Thyroid gland (tissue), 4 donors: ENCODE results near the gene PAMR1. TPM values are rescaled to one million over a fixed set of nuclear protein-coding genes. Genes with fewer than 3 reads are reported as not detected.

Source experiments
- DNase-seq, 2 donors: peaks; one replicate each; pipeline ENCODE4 v3.0.0-alpha.2; 2019
- H3K27ac ChIP-seq, 3 donors: fragments of 200-600 bp; sonication (generic); 1 replicate in 2 of 3; 2 replicates in 1 of 3; pipeline ENCODE4 v1.5.1; 2016 to 2019; ENCODE audit warnings: mild to moderate bottlenecking in 1 of 3, moderate library complexity in 1 of 3
- H3K27me3 ChIP-seq: fragments of 200-600 bp; sonication (generic); one replicate; pipeline ENCODE4 v1.5.1; 2019
- H3K36me3 ChIP-seq, 2 donors: fragments of 200-600 bp; sonication (generic); one replicate each; pipeline ENCODE4 v1.5.1; 2016 to 2019
- H3K4me1 ChIP-seq, 2 donors: fragments of 200-600 bp; sonication (generic); one replicate each; pipeline ENCODE4 v1.5.1; 2017 to 2019
- H3K4me3 ChIP-seq, 3 donors: fragments of 200-600 bp; sonication (generic); replicated peaks in 1 of 3; 1 replicate in 2 of 3; 2 replicates in 1 of 3; pipeline ENCODE4 v1.5.1; 2016; ENCODE audit warnings: mild to moderate bottlenecking in 1 of 3
- H3K9me3 ChIP-seq: fragments of 200-600 bp; sonication (generic); one replicate; pipeline ENCODE4 v1.5.1; 2017
- CTCF ChIP-seq, 6 experiments: fragments of 200-600 bp in 3 of 6; fragments of 450-650 bp in 3 of 6; sonication (generic) in 3 of 6; IDR thresholded peaks; one replicate each; pipeline ENCODE4 v1.5.1; 2016 to 2019; ENCODE audit warnings: antibody characterized with exemption in 6 of 6, mild to moderate bottlenecking in 2 of 6, inconsistent platforms in 1 of 6, moderate library complexity in 1 of 6
- POLR2A ChIP-seq, 2 donors: fragments of 450-650 bp; IDR thresholded peaks; one replicate each; pipeline ENCODE4 v1.6.1; 2017; ENCODE audit warnings: antibody characterized with exemption in 2 of 2, mild to moderate bottlenecking in 2 of 2, moderate library complexity in 1 of 2
- WGBS, 2 donors: methylation state at CpG; one replicate each; pipeline ENCODE4 v1.1.5; 2017; 5-methylcytosine and 5-hydroxymethylcytosine counted together
- intact Hi-C: fragments of 100-400 bp; cut with DNase I; formaldehyde crosslinking; loops from one replicate; pipeline ENCODE4 v1.15.1; 2023
- total RNA-seq, 4 donors: library from RNA; depleted of rRNA; stranded (reverse); fragments of >200 nt; gene quantifications; one replicate each; pipeline ENCODE4 v1.2.3, GENCODE V29; 2016

Gene PAMR1
- total RNA-seq, 4 donors from 2014 or later, result 1.2 to 16.4 (median 4.3) TPM

- Histone ChIP-seq H3K4me1 (no peaks in the 10 kb centered on the region), H3K4me3 (no peak overlapping the region), H3K36me3 (no peaks in the 10 kb centered on the region), H3K27ac (no peak overlapping the region), H3K9me3 (no peaks in the 10 kb centered on the region), H3K27me3 (no peaks in the 10 kb centered on the region)
- intact Hi-C loops, result no loop called here
- no peak for TF ChIP-seq CTCF (IDR thresholded peaks at IDR 0.05)
- TF ChIP-seq POLR2A (IDR thresholded peaks at IDR 0.05), result no peak
- no peak for DNase-seq
- 92 to 99% methylated on average over 2 of the region's 2 CpGs for WGBS, 2 donors
Measured at GRCh38 chr11:35436581-35437250, 88.7 kb downstream of the PAMR1 start.

- H3K27ac ChIP-seq, result no peak overlapping the region
- DNase-seq, result no peak
- H3K4me1 ChIP-seq, result no peaks in the 10 kb centered on the region
- WGBS, 2 donors, result 78 to 85% methylated on average over 3 of the region's 3 CpGs
- H3K4me3 ChIP-seq, result no peak overlapping the region
- H3K27me3 ChIP-seq, result no peaks in the 10 kb centered on the region
- intact Hi-C loops, result no loop called here
- no peaks in the 10 kb centered on the region for H3K9me3 ChIP-seq
- no peaks in the 10 kb centered on the region for H3K36me3 ChIP-seq
- no peak for TF ChIP-seq CTCF (IDR thresholded peaks at IDR 0.05)
- TF ChIP-seq POLR2A (IDR thresholded peaks at IDR 0.05), result no peak
Measured at GRCh38 chr11:35433588-35433987, 91.8 kb downstream of the PAMR1 start.

- no peak overlapping the region for H3K27ac ChIP-seq
- no peaks in the 10 kb centered on the region for H3K36me3 ChIP-seq
- WGBS, 2 donors, result 96 to 97% methylated on average over 5 to 10 of the region's 14 CpGs
- H3K27me3 ChIP-seq, result no peaks in the 10 kb centered on the region
- TF ChIP-seq POLR2A (IDR thresholded peaks at IDR 0.05) (no peak), CTCF (IDR thresholded peaks at IDR 0.05) (no peak)
- intact Hi-C loops, result no loop called here
- DNase-seq, result no peak
- H3K9me3 ChIP-seq, result no peaks in the 10 kb centered on the region
- peaks cover 5 to 11% of the 10 kb centered on the region in 2 donors for H3K4me1 ChIP-seq
- H3K4me3 ChIP-seq, result no peak overlapping the region
Measured at GRCh38 chr11:35432464-35432863, 93.0 kb downstream of the PAMR1 start.

GRCh38 chr11:35427071-35427470 is 98.3 kb downstream of the PAMR1 start:
- H3K9me3 ChIP-seq, result no peaks in the 10 kb centered on the region
- no peaks in the 10 kb centered on the region for H3K36me3 ChIP-seq
- peak overlapping the region; percentile 2 to 86 (median 60) for H3K27ac ChIP-seq
- H3K4me3 ChIP-seq, result no peak overlapping the region
- intact Hi-C loops, result no loop called here
- no peaks in the 10 kb centered on the region for H3K27me3 ChIP-seq
- H3K4me1 ChIP-seq, result peaks cover 25 to 27% of the 10 kb centered on the region in 2 donors
- peak; percentile 75 to 84 for DNase-seq
- 9 to 10% methylated on average over 3 of the region's 3 CpGs for WGBS, 2 donors
- no peak for TF ChIP-seq CTCF (IDR thresholded peaks at IDR 0.05)
- TF ChIP-seq POLR2A (IDR thresholded peaks at IDR 0.05), result no peak

GRCh38 chr11:35426351-35426750 is 99.1 kb downstream of the PAMR1 start:
- no peak for TF ChIP-seq POLR2A (IDR thresholded peaks at IDR 0.05)
- TF ChIP-seq CTCF (IDR thresholded peaks at IDR 0.05), result no peak
- Histone ChIP-seq H3K4me3 (no peak overlapping the region), H3K27ac (peak overlapping the region; percentile 2 to 86 (median 60)), H3K27me3 (no peaks in the 10 kb centered on the region), H3K9me3 (no peaks in the 10 kb centered on the region), H3K36me3 (no peaks in the 10 kb centered on the region), H3K4me1 (peaks cover 25 to 27% of the 10 kb centered on the region in 2 donors)
- no peak for DNase-seq
- WGBS, 2 donors, result 25 to 26% methylated on average over 1 of the region's 1 CpG
- intact Hi-C loops, result no loop called here
